ENCODE data around the gene INAFM2.
A peak's percentile ranks its signal among the peaks of the same experiment; 100 is the strongest.

Gene INAFM2

GRCh38 chr15:40320931-40321371 lies 2.5 kb upstream of the INAFM2 start:
- ChIA-PET POLR2A (ENCODE audit: low non-redundant PET) (no interaction called here), CTCF (interaction anchor here (0.6 to 3.7 kb wide), 13 partner anchors 11 to 467 kb away, joined by 3 to 34 read pairs (median 4); partner anchors contain the start of gene PLCB2)
- no peak overlapping the region for H3K27ac ChIP-seq
- peak; percentile 80 for DNase-seq (ENCODE audit: low spot score)
- TF ChIP-seq, protein P1, sequence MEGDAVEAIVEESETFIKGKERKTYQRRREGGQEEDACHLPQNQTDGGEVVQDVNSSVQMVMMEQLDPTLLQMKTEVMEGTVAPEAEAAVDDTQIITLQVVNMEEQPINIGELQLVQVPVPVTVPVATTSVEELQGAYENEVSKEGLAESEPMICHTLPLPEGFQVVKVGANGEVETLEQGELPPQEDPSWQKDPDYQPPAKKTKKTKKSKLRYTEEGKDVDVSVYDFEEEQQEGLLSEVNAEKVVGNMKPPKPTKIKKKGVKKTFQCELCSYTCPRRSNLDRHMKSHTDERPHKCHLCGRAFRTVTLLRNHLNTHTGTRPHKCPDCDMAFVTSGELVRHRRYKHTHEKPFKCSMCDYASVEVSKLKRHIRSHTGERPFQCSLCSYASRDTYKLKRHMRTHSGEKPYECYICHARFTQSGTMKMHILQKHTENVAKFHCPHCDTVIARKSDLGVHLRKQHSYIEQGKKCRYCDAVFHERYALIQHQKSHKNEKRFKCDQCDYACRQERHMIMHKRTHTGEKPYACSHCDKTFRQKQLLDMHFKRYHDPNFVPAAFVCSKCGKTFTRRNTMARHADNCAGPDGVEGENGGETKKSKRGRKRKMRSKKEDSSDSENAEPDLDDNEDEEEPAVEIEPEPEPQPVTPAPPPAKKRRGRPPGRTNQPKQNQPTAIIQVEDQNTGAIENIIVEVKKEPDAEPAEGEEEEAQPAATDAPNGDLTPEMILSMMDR (conservative IDR thresholded peaks at IDR 0.05; ENCODE audit: low read depth) = peak; percentile 97

- ChIA-PET POLR2A (ENCODE audit: low non-redundant PET) (interaction anchor here (1.1 kb wide), 1 partner anchor 19 kb away, joined by 3 read pairs; no protein-coding TSS in a partner anchor), CTCF (interaction anchor here (0.6 to 2.6 kb wide), 7 partner anchors 9 to 105 kb away, joined by 3 to 14 read pairs (median 4); no protein-coding TSS in a partner anchor)
- no peak for DNase-seq (ENCODE audit: low spot score)
- TF ChIP-seq, protein P1 (conservative IDR thresholded peaks at IDR 0.05; ENCODE audit: low read depth) = no peak
- peak overlapping the region; percentile 69 for H3K27ac ChIP-seq
Observed at GRCh38 chr15:40322531-40323238, 807 bp upstream of the INAFM2 start.

- peak; percentile 46 for DNase-seq (ENCODE audit: low spot score)
- POLR2A ChIA-PET (ENCODE audit: low non-redundant PET) = interaction anchor here (0.6 to 0.7 kb wide), 2 partner anchors 12 to 294 kb away, joined by 3 to 5 read pairs; no protein-coding TSS in a partner anchor
Observed at GRCh38 chr15:40323953-40324937, 753 bp downstream of the INAFM2 start.

DNA sequence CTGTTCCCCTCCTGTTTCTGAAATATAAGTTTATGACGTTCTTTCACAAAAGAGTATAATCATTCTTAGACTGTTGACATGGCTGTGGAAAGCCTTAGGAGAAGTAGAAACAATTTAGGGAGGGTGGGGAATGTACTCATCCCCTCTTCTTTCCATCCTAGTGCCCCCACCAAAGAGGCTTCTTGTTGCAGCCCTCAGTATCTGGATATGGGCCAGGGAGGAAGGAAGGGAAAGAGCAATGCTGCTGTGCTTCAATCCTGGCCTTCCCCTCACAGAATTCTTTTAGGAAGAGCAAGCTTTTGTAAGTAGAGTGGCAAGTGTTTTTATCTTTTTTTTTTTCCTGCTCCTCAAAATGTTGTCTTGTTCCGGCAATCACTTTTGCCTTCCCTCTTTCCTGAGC lies 1.7 kb downstream of the INAFM2 start:
- TF ChIP-seq, protein P1 (conservative IDR thresholded peaks at IDR 0.05; ENCODE audit: low read depth) = no peak
- POLR2A ChIA-PET (ENCODE audit: low non-redundant PET) = interaction anchor here (0.6 to 0.7 kb wide), 2 partner anchors 12 to 293 kb away, joined by 3 to 5 read pairs; no protein-coding TSS in a partner anchor
- CTCF ChIA-PET = interaction anchor here (0.5 to 1.3 kb wide), 5 partner anchors 12 to 671 kb away, joined by 3 to 5 read pairs (median 4); no protein-coding TSS in a partner anchor
- DNase-seq (ENCODE audit: low spot score) = no peak
- no peak overlapping the region for H3K27ac ChIP-seq

More at GRCh38 chr15:40323953-40324937, 753 bp downstream of the INAFM2 start:
- TF ChIP-seq, protein P1 (conservative IDR thresholded peaks at IDR 0.05; ENCODE audit: low read depth) = no peak
- H3K27ac ChIP-seq = peak overlapping the region; percentile 69
- CTCF ChIA-PET = interaction anchor here (0.8 to 1.9 kb wide), 3 partner anchors 13 to 15 kb away, joined by 4 to 14 read pairs (median 5); no protein-coding TSS in a partner anchor

- ChIA-PET POLR2A (ENCODE audit: low non-redundant PET) (no interaction called here), CTCF (interaction anchor here (0.5 to 1.9 kb wide), 5 partner anchors 10 to 670 kb away, joined by 3 to 7 read pairs (median 5); no protein-coding TSS in a partner anchor)
- no peak for DNase-seq (ENCODE audit: low spot score)
- TF ChIP-seq, protein P1 (conservative IDR thresholded peaks at IDR 0.05; ENCODE audit: low read depth) = no peak
- H3K27ac ChIP-seq = no peak overlapping the region
Observed at GRCh38 chr15:40325700-40326099, 2.2 kb downstream of the INAFM2 start.

Measured in RWPE1 (cell line).